HG02623 (cell line): Measurements from ENCODE around the gene IRF7.
"Not testable (repeated sequence)": the region's sequence is repeated elsewhere in the genome, so short reads cannot be mapped to it uniquely, and the experiment has no call there.

Experiments
- ATAC-seq: cut with Tn5 transposase; IDR thresholded peaks from one replicate; pipeline ENCODE4 v1.9.1; 2021; ENCODE audit warnings: moderate library complexity; ENCODE audit not compliant: unreplicated experiment

IRF7 gene

DNA sequence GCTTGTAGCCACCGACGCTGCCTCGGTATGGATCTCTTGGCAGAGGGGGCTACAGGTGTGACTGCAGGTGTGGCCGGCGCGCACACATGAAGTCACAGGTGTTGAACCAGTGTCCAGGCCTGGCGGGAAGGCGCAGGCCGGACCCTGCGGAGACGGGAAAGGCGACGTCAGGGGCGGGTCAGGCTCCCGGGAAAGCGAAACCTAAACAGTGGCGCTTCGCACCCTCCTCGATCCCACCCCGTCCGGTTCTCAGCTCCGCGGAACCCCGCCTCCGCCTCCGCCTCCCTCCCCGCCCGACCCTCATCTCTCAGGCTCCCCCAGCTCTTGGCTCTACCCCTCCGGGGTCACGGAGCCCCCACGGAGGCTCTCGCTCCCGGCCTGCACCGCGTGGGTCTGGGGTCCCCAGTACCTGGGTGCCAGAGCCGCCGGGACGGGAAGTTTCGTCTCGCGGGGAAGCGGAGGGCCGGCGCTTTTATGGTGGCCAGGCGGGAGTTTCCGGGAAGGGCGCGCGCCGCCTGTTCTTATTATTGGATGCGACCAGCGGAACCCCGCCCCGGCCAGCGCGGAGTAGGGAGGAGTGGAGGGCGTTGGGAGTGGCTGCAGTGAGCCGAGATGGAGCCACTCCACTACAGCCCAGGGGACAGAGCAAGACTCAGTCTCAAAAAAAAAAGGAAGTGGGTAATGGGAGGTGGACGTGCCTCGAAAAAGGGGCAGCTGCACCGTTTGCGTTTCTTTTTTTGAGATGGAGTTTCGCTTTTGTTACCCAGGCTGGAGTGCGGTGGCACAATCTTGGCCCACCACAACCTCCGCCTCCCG lies at the start of gene IRF7:
IRF7 (minus strand) TSS at position 447 of the 816 bp plus-strand sequence. CDS start 586 bp downstream, outside the sequence.
- ATAC-seq: peak; percentile 70

DNA sequence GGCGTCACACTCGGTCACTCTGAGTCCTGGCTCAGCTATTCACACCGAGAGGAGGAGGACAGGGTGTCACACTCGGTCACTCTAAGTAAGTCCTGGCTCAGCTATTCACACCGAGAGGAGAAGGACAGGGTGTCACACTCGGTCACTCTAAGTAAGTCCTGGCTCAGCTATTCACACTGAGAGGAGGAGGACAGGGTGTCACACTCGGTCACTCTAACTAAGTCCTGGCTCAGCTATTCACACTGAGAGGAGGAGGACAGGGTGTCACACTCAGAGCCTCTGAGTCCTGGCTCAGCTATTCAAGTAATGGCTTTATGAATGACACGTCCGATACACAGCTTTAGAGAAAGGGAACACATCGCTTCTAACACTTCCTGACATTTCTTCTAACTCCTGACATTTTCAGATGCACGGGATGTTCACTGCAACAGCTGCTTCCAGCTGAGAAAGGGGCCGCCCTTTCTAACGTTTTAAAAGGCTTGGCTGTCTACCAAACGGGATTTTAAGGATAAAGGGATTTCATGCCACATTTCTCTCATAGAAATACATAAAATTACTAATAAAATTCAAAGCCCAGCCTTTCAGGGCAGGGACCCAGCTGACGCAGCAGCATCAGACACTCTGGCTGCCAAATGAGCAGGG lies 49.4 kb upstream of the IRF7 start:
- no peak for ATAC-seq

DNA sequence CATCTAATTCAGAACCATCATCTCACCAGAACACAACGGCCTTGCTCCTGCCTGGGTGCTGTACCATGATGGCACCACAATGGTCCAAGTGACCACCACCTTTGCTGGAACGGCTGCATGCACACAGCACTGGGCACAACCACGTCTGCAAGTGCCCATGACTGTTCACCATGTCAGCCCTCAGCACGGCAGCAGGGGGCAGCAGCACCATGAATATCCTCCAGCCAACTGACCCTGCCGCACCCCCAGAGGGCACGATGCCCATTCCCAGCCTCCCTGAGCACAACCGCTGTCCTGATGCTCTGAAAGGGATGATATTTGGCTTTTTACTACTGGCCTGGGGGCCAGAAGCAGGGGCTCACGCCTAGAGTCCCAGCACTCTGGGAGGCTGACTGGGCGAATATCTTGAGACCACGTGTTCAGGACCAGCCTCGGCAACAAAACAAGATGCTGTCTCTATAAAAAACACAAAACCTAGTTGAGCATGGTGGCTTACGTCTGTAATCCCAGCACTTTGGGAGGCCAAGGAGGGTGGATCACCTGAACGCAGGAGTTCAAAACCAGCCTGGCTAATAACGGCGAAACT lies 47.0 kb upstream of the IRF7 start:
- no peak for ATAC-seq

DNA sequence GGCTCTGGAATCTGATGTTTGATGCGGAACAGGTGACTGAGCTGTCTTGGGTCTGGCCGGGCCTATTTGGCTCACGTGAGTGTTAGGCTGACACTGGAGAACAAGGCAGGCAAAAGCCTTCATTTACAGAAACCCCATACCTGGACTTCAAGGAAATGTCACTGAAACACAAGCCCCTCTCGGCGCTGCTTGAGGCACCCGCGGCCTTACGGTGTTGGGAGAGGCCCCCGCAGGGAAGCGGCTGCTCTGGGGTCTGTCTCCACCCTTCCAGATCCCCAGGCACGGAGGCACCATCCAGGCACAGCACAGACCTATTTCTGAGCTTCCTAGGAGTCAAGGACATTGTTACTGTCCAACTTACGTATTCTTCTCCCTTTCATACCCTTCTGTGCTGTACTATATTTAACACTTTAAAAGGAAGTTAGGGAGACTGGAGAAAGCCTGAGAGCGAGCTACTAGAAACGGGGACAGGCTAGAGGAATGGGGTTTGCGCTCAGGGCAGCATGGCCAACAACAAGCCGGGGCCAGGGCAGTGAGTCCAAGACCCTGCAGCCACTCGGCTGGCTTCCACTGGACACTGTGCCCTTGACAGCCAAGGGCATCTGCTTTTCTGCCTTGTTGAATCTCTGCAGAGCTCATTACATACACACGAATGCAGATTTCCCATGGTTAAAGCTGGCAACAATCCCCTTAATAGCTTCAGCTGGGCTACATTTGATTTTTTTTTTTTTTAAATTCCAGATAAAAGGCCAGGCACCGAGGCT lies 45.1 kb upstream of the IRF7 start:
- ATAC-seq: no peak

DNA sequence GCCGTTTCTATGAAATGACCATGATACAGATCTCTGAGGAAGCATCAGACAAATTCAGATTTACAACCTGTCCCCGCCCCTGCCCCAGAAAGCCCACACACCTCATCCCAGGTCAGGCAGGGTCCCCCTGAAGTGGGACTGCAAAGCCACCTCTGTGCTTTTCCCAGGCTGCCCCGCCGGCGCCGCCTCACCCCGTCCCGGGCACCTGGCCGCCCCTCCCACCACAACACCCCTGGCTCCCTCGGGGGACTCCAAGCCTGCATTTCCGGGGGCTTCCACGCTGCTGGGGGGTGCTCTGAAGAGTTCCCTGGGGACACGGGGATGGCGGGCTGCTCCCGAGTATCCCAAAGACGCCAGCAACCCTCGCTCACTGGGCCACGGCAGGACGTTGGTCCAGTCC lies 44.5 kb upstream of the IRF7 start:
- no peak for ATAC-seq

DNA sequence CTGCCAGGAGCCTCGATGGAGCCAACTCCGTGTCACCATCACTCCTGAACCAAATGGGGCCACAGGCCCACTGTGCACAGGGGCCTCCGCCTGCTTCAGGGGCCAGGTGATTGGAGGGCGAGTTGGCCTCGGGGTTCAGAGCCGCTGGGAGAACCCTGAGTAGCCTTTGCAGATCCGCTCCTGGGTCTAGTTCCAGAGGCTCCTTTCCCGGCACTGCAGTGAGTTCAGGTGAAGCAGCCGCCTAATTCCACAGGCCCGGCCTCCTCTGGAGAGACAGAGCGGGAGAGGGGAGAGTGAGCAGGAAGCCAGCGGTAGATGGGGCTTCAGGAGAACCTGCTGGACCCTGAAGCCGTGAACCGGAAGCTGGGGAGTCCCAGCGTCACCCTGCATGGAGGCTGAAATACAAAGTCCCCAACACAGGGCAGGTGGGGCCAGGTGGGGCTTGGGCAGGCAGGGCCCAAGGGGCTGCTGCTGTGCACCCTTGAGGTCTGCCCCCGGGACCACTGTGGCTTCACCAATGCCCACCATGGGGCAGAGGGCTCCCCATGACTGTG lies 43.9 kb upstream of the IRF7 start:
- no peak for ATAC-seq

DNA sequence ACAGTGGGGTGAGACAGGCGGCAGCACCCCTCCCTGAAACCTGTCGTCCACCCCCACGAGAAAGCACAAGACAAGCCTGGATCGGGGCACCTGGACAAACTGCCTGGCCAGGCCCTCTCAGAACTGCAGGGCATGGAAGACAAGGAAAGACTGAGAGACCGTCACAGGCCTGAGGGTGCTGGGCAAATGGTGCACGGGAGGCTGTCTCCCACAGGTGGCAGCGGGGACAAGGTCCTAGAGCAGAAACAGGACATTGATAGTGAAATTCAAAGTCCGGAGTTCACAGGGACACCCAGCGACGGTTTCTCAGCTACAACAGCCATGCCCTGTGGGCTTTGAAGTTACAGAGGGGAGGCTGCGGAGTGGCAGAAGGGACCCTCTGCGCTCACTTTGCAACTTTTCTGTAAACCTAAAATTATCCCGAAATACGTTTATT lies 42.0 kb upstream of the IRF7 start:
- ATAC-seq: no peak

DNA sequence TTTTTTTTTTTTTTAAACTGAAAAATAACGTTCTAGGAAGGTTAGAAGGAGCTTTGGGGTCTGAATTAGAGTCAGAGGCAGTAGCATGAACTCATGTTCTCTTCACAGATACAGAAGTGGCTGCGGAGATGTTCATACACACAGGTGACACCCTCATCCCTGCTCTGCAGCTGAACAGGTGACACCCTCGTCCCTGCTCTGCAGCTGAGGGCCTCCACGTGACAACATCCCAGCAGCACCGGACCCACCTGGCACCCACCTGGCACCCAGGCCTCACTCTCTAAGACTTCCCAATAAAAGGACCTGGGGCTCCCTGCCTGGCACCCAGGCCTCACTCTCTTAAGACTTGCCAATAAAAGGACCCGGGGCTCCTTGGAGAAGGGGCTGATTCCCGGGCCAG lies 41.1 kb upstream of the IRF7 start:
- ATAC-seq: no peak

DNA sequence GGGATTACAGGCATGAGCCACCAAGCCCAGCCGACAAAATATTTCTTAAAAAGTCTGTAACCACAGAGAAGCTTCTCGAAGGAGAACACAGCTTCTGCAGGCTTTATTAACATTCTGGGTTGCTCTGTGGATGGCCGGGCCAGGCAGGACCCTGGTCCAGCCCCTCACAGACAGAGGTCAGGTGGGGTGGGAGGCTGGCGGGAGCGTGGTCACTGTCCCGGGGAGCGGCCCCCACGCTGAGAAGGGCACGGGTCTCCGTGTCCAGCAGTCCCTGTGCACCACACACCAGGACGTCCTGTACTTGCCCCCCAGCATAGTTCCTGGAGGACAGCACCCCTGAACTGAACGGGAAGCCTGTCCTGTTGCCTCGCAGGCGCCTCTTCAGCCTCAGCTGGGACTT lies 40.7 kb upstream of the IRF7 start:
- no peak for ATAC-seq

DNA sequence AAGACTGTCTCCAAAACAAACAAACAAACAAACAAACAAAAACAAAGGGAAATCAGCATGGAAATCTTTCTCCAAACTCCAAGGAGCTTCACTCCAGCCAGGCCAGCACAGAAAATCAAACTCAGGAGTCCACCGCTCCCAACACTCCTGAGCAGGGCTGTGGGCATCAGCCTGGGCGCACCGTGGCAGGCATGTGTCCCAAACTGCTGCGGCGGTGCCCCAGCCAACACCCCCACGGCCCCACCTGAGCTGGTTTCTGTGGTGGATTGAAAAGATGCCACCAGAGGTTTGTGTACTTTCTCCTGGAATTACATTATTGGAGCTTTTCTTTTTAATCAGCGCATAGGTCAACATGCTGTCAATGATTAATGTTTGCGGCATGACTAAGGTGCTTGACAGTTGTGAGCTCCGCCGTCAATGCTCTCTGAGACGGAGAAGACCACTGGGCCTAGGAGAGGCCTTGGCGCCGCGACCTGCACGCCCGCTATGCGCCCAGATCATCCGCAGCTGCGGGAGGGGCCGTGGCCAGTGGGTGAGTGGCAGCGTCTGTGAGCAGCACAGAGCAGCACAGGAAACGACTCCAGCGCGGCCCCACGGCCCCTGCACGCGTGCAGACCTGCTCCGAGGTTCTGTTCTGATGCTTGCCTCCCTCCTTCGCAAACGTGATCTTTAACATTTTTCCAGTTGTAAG lies 39.4 kb upstream of the IRF7 start:
- no peak for ATAC-seq

DNA sequence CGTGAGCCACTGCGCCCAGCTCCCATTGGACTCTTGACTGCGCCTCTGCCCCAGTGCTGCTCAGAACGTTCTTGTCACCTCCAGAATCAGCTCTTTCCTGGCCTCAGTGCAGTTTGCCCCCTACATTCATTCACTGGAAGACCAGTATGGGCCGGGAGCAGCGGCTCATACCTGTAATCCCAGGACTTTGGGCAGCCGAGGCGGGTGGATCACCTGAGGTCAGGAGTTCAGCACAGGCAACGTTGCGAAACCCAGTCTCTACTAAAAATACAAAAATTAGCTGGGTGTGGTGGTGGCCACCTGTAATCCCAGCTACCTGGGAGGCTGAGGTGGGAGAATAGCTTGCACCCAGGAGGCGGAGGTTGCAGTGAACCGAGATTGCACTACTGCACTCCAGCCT lies 38.7 kb upstream of the IRF7 start:
- not testable (repeated sequence) for ATAC-seq

DNA sequence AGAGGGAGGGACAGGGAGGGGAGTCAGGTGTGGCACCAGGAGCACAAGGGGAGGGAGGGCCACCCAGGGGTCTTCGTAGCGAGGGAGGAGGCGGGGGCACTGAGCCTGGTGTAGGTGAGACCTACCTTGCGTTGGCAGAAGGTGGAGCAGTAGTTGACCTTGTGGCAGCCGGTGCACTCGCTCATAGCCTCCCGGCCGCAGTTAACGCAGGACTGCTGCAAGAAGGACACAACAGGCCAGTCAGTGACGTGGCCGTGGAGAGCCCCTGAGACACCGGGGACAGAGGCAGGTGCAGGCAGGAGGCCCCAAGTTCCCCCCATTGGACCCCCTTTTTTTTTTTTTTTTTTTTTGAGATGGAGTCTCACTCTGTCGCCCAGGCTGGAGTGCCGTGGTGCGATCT lies 38.1 kb upstream of the IRF7 start:
- no peak for ATAC-seq

DNA sequence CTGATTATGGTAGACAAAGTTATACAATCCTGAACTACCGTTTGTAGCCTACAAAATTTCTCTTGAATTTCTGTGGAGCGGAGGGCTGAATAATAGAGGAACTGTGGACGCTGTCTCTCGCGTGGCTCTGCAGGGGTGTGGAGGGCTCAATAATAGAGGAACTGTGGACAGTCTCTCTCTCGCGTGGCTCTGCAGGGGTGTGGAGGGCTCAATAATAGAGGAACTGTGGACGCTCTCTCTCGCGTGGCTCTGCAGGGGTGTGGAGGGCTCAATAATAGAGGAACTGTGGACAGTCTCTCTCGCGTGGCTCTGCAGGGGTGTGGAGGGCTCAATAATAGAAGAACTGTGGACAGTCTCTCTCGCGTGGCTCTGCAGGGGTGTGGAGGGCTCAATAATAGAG lies 37.4 kb upstream of the IRF7 start:
- ATAC-seq: not testable (repeated sequence)

DNA sequence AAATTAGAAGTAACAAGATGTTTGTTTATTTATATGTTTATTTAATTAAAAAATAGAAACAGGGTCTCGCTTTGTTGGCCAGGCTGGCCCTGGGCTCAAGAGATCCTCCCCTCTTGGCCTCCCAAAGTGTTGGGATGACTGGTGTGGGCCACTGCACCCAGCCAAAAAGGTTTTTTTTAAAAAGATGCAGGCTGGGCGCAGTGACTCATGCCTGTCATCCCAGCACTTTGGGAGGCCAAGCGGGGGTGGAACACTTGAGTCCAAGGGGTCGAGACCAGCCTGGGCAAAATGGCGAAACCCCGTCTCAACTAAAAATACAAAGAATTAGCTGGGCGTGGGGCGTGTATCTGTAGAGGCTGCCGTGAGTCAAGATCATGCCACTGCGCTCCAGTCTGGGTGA lies 34.7 kb upstream of the IRF7 start:
- no peak for ATAC-seq

DNA sequence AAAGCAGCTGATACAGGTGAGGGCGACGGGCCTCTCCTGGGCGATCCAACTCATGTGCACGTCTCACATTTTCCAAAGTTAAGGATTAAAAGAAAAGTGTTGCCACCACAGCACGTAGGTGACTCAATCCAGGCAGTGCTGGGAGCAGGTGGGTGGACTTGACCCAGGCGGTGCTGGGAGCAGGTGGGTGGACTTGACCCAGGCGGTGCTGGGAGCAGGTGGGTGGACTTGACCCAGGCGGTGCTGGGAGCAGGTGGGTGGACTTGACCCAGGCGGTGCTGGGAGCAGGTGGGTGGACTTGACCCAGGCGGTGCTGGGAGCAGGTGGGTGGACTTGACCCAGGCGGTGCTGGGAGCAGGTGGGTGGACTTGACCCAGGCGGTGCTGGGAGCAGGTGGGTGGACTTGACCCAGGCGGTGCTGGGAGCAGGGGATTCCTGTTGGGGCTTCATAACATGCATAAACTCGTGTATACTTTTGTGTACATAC lies 32.0 kb upstream of the IRF7 start:
- not testable (repeated sequence) for ATAC-seq

DNA sequence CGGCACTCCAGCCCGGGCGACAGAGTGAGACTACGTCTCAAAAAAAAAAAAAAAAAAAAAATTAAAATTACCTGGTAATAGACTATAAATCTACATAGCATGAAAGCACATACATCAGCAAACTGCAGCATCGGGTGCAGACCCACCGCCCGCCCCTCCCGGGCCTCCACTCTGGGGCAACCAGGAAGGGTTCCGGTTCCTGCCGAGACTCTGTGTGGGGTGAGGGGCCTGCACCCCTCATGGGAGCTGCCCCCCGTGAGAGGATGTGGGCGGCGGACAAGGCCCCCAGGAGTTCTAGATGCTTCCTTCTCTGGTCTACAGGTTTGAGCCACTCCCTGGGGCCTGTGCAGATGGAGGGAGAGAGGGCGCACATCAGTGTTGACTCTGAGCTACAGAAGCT lies 30.5 kb upstream of the IRF7 start:
- ATAC-seq: no peak

DNA sequence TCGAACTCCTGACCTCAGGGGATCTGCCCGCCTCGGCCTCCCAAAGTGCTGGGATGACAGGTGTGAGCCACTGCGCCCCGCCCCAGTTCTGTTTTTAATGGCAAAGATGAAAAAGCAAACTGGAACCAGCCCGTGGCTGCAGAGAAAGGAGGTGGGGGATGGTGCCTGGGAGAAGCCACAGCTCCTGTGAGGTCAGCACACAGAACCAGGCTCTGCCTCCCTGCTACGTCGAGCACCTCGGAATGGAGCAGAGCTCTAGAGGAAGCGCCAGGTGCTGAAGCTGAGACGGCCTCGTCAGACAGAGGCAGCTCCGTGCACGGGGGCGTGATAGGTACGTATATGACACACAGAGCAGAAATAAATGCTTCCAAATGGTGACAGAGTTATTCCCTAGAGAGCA lies 29.8 kb upstream of the IRF7 start:
- no peak for ATAC-seq

DNA sequence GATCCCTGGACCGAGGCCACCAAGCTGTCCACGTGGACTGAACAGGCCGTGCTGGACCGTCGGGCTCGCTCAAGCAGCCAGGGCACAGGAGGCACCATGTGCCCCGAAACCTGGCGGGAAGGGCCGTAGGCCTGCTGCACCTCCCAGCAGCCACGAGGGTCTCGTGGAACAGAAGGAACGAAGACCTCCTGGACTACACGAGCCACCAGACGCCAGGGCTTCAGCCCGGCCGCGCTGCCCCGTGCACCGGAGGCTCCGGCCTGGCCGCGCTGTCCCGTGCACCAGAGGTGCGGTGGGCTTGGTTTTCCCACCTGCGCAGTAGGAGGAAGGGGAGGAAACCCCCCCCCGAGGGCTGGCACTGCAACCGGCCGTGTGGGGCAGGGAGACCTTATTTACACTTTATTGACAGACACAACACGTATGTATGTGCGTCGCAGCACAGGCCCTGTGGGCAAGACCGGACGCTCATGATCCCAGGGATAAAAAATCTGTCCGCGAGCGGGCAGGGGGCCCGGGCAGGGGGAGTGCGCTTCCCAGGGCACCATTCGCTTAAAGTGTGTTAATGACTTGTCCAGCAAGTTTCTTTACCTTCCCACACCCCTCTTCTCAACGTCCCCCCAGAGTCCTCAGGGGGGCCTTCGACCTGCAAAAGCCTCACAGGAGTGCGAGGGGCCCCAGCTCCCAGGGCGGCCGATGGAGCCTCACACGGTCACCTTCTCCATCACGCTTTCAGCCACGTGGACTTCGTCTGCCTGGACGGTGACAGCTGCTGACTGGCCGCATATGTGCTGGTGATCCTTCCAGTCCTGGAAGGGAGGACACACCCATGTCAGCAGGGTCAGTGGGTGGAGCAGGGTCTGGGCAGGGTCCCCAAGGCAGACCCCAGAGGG lies 28.3 kb upstream of the IRF7 start:
- ATAC-seq: no peak

DNA sequence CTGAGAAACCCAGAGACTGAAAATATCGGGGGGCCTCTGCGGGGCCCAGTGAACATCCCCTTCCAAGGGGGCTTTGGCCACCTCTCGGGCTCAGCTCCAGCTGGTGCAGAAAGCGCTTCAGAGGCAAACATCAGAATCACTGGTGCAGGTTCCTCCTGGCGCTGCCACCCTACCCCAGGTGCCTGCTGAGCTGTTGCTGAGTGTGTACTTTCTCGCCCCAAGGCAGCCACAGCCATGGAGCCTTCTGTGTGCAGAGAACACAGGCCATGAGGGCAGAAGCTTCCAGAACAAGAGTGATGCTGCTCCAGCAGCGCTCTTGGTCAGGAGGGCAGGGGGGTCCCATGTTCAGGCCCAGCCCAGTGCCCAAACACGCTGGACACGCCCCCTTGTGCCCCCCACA lies 27.6 kb upstream of the IRF7 start:
- no peak for ATAC-seq
